GM18526 (cell line): ENCODE results near the gene SSNA1.

Experiments
- POLR2A ChIP-seq: IDR thresholded peaks from 3 replicates; pipeline ENCODE4 v1.6.1; 2011; ENCODE audit not compliant: insufficient read length; ENCODE audit errors: extremely low read depth

The SSNA1 gene

DNA sequence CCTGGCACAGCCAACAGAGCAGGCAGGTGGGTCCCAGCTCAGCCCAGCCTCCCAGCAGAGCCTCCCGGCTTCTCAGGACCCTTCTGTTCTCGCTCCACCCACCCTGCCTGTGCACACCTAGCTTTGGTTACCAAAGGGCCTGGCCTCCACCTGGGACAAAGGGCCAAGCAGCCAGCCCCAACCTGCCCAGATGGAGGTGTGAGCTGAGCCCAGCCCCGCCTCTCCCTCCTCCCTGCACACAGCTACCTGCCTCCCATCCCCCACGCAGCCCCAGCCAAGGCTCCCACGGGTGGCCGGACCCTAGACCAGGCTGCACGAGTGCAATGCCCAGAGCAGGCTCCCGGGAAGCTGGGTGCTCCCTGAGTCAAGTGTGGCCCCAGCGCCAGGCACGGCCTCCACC lies 6.4 kb downstream of the SSNA1 start:
- TF ChIP-seq POLR2A: no peak

DNA sequence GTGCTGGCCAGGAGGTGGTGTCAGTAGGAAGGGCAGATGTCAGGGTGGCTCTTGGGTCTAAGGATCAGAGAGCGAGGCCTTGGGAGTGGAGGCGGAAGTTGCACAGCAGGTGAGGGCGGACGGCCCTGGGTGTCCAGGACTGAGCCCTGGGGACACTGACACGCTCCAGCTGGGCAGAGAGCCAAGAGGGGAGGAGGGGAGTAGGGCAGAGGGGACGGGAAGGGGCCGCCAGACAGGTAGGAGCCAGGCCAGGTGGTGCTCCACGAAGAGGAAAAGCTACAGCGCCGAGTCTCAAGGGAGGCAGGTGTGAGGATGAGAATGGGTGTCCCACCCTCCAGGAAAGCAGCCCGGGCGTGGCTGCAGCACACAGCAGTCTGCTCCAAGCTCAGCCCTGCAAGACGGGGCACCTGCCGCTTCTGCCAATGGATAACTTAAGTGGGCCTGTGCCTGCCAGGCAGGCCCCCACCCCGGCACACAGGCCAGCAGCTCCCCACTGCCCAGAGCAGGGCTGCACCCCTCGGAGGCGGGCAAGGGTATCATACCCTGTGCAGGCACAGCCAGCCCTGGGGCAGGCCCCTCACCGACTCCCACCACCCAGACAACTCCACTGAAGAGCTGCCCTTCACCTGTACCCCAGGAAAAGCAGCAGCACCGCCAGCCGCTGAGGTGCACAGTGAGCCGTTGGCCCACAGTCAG lies 7.2 kb downstream of the SSNA1 start:
- TF ChIP-seq POLR2A: no peak

DNA sequence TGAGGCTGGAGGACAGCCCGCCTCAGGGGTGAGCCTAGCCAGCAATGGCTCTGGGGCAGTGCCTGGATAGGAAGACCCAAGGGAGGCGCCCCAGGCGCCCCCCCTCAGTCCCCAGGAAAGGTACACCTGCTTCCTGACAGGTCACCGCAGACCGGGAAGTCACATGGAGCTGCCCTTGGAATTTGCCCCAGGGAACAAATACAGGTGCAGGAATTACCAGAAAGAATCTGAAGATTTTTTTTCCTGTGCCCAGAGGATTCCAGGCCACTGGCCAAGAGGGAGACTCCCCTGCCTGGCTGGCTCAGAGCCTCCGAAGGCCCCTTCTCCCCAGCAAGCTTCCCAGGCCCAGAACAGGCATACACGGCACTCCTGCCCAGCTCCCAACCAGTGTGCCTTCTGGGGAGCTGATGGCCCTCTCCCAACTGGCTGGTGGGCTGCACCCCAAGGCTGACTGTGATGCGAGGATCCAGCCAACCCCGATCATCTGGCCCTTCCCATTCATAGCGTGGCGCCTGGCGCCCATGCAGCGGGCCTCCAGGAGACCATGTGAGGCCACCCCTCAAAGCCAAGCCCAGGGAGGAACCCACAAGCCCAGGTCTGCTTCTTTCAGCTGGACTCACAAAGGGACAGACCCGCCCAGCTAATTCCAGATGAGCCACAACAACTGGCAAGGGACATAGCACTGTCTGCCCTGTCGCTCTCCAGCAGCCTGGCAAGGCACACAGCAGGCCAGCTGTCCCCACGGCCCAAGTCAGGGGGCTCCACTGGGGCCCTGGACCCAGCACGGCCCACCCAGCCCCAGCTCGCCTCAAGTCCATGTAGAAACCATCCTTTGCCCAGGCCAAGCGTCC lies 9.8 kb downstream of the SSNA1 start:
- TF ChIP-seq POLR2A: no peak

DNA sequence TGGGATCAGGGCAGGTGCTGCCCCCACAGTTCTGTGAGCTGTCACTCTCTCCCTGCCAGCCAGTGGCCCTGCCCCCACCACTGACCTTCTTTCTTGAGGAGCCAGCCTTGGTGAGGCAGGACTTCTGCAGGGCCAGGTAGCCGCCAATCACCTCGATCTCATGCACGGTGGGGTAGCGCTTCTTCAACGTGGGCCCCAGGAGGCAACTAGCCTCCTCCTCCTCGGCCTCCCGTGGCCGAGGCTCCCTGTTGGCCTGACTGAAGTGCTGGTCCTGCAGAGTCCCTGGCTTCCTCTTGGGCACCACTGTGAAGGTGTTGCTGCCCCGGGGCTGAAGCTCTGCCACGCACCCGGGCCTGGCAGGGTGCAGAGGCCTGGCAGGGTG lies 10.4 kb downstream of the SSNA1 start:
- no peak for TF ChIP-seq POLR2A

DNA sequence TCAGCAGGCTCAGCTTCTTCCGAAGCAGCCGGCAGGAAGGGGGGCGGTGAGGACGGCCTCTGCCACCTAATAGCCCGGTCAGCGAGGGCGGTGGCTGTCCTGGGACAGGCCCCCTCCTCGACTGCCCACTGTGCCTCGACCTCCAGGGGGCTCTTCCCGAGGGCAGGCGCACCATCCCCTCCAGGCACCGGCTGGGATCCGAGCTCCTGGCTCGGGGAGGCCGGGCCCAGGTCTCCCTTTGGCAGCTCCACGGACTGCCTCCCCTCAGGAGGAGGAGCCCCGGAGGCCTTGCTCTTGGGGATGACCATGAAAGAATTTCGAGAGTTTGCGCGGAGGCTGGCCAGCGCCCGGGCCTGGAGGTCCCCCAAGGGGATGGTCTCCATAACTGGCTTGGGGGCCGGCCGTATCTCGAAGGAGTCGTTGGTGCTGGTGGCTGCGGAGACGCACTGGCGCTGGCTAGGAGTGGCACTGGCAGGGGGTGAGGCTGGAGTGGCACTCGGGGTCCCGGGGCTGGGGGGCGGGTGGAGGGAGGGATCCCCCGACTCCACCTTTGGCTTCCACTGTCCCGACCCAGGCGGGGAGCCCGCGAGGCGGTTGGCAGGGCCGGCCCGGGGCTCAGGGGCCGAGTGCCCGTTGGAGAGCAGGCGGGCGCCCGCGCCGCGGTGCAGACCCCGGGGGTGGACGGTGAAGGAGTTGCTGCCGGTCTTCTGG lies 11.1 kb downstream of the SSNA1 start:
- no peak for TF ChIP-seq POLR2A

DNA sequence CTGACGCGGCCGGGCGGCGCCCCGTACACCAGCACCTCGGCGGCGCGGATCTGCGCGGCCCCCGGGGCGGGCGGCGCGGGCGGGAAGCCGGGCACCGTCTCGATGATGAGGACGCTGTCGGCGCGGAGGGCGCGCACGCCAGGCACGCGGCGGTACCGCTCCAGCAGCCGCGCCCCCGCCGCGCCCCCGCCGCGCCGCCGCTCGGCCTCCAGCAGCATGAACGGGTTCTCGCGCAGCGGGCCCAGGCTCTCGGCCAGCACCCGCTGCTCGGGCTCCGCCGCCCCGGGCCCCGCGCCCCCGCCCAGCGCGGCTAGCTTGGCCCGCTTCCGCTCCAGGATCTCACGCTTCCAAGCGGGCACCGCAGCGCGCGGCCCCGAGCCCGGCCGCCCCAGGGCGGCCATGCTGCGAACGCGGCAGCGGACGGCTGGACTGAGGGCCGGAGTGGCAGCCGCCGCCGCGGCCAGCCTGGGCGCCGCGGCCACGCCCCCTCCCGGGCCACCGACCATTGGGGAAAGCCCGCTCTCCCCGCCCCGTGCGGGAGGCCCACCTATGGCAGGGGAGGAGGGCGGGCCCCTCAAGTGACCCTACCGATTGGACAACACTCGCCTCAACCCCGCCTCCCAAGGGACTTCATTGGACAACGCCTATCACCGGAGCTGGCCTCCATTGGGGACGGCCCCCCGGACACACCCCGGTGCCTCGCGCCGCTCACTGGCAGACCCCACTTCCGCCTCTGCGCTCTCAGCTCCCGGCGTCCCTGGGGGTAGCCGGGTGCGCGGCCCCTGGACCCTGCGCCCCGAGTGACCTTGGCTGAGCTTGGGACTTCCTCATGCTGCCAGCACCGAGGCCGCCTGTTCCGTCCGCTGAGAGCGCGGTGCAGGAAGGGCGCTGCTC lies 12.1 kb downstream of the SSNA1 start, which contains the start of gene TPRN:
TPRN (minus strand) TSS at position 431 of the 894 bp plus-strand sequence; CDS start at position 401, 30 bp downstream.
- peak; percentile 94 for TF ChIP-seq POLR2A

DNA sequence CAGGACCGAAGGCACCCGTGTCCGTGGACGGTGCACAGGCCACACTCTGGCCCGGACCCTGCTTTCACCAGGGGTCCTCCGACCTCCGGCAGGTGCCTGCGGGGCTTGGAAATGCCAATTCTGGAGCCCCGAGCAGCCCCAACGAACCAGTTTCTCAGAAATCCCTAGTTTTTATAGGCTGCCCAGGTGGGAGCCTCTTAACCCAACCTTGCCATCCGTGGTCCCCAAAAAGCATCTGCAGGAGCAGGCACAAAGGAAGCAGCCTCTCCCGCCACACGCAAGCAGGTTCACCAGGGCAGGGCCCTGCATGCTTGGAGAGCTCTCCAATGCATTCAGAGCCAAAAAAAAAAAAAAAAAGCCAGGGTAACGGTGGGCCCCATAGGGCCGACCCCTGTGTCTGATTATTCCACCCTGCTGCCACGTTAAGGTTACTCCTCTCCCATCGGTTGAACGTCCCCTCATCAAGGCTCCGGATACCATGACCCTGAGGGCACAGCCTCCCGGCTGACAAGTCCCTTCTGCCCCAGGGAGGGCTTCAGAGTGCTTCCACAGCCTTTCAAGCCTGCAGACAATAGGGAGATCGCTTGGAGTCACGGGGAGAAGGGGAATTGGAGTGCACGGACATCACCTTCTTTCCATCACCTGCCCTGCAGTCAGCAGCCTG lies 12.9 kb downstream of the SSNA1 start:
- TF ChIP-seq POLR2A: no peak

DNA sequence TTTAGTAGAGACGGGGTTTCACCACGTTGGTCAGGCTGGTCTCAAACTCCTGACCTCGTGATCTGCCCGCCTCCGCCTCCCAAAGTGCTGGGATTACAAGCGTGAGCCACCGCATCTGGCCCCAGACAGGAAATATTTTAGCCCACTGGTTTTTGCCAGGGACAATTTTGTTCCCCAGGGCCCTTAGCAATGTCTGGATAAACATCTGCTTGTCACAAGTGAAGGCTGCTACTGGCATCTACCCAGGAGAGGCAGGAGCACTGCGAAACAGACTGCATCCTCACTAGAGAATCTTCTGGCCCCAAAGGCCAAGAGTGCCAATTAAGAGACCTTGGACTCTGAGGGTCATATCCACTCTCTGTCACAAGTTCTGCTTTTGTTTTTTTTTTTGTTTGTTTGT lies 14.5 kb downstream of the SSNA1 start:
- no peak for TF ChIP-seq POLR2A

DNA sequence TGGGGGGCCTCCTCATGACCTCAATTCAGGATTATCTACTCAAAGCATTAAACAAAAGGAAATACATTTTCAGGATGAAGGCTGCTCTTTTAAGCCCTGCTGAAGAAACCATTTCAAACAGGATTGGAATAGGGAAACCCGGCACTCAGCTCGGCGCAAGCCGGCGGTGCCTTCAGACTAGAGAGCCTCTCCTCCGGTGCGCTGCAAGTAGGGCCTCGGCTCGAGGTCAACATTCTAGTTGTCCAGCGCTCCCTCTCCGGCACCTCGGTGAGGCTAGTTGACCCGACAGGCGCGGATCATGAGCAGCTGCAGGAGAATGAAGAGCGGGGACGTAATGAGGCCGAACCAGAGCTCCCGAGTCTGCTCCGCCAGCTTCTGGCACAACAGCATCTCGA lies 16.3 kb downstream of the SSNA1 start:
- no peak for TF ChIP-seq POLR2A

DNA sequence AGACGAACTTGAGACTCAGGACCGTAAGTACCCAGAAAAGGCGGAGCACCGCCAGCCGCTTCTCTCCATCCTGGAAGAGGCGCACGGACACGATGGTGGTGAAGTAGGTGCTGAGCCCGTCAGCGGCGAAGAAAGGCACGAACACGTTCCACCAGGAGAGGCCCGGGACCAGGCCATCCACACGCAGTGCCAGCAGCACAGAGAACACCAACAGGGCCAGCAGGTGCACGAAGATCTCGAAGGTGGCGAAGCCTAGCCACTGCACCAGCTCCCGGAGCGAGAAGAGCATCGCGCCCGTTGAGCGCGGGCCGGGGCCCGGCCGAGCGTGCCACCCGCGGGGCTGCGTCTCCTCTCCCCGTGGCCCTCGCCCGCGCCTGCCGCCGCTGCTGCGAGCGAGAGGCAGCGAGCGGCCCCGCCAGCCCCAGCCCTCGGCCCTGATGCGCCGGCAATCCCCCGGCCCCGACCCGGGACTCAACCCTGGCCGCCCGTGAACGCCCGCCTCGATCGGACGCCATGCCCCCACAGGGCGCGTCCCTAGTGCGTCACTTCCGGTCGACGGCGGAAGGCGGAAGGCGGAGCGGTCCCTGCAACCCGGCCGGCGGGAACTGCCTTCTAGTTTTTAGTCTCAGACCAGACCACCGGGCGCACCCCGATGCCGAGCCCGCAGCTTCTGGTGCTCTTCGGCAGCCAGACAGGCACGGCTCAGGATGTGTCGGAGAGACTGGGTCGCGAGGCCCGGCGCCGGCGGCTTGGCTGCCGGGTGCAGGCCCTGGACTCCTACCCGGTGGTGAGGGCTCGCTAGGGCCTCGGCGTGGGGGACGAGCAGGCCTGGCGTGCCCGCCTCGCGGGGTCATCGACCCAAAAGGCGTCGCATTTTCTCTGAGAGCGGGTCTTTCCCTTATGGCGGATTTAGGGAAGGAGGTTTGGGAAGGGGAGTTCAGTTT lies 16.9 kb downstream of the SSNA1 start, which contains the start of the genes NDOR1 and TMEM203:
NDOR1 (plus strand) TSS at position 575 of the 944 bp plus-strand sequence; CDS start at position 653, 78 bp downstream.
TMEM203 (minus strand) TSS at position 523 of the 944 bp plus-strand sequence; CDS start at position 289, 234 bp downstream.
- peak; percentile 93 for TF ChIP-seq POLR2A

DNA sequence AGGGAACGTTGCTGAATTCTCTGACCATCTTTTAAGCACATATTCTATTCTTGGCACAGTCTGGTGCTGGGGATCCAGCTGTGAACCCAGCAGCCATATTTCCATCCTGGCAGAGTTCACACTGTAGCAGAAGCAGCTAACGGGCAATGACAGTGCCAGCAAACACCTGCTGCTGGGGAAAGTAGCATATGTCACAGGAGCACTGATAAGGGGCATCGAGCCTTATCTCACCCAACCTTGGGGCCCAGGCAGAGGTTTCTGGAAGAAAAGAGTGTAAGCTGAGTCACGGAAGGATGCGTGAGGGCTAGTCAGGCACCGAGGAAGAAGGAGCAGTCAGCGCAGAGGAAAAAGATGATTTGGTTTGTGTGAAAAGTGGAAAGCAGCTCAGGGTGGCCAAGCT lies 18.1 kb downstream of the SSNA1 start:
- TF ChIP-seq POLR2A: no peak

DNA sequence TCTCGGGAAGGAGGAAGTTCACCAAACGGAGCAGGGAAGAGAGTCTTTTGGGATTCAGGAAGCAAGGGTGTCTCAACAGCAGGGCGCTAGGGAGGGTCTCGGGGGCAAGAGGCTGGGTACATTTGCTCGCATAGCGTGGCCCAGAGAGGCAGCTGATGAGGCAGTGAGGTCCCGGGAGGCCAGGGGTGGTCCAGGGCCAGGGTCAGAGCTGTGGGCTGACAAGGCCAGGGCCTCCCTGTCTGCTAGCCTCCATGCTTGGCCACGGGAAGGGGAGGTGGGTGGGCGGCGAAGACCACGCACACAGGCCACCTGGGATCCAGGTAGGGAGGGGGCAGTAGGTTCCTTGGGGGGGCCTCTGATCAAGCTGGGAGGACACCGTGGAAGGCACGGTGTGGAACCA lies 23.1 kb downstream of the SSNA1 start:
- TF ChIP-seq POLR2A: peak; percentile 20

DNA sequence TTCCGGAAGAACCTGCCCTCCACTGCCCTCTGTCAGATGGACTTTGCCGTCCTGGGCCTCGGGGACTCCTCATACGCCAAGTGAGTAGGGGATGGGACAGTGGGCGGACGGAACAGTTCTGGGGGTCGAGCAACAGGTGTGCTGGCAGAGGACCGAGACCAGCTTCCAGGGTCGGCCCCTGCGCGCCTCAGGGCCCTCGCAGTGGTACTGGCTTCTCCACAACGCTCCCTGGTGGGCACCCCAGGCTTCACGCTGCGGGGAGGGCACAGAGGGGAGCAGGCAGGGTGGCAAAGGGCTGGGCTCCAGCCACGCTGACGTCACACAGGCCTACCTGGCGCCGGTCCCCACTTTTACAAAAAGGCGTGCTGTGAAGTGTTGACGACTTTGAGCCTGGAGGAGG lies 24.0 kb downstream of the SSNA1 start:
- no peak for TF ChIP-seq POLR2A
